KMS-11 (cell line): Measurements from ENCODE around the gene BTBD16.

Experiments used
- H2AFZ ChIP-seq: fragments of 200-600 bp; sonication (generic); 2 replicates; pipeline ENCODE4 v1.6.1; 2016; ENCODE audit warnings: antibody characterized with exemption, mixed run types, low read depth
- H3K27ac ChIP-seq: fragments of 200-600 bp; sonication (generic); 2 replicates; pipeline ENCODE4 v1.6.1; 2016; ENCODE audit warnings: mild to moderate bottlenecking, mixed run types
- H3K27me3 ChIP-seq: fragments of 200-600 bp; sonication (generic); 2 replicates; pipeline ENCODE4 v1.6.1; 2017; ENCODE audit warnings: mild to moderate bottlenecking, low read depth, mixed run types, moderate library complexity; ENCODE audit not compliant: insufficient read depth
- H3K36me3 ChIP-seq: fragments of 200-600 bp; sonication (generic); 2 replicates; pipeline ENCODE4 v1.6.1; 2017; ENCODE audit warnings: mild to moderate bottlenecking, mixed run types; ENCODE audit not compliant: insufficient read depth
- H3K4me1 ChIP-seq: fragments of 200-600 bp; sonication (generic); 2 replicates; pipeline ENCODE4 v1.6.1; 2016; ENCODE audit warnings: mild to moderate bottlenecking, low read depth, mixed run types; ENCODE audit not compliant: poor library complexity, severe bottlenecking
- H3K4me2 ChIP-seq: fragments of 200-600 bp; sonication (generic); 2 replicates; pipeline ENCODE4 v1.7.0; 2016; ENCODE audit warnings: mild to moderate bottlenecking, mixed run types
- H3K4me3 ChIP-seq: fragments of 200-600 bp; sonication (generic); IDR thresholded peaks from 2 replicates; pipeline ENCODE4 v1.6.1; 2017; ENCODE audit warnings: low read depth, low read length, mixed read lengths; ENCODE audit not compliant: insufficient read depth
- H3K79me2 ChIP-seq: fragments of 200-600 bp; sonication (generic); 2 replicates; pipeline ENCODE4 v1.6.1; 2016; ENCODE audit warnings: low read depth, mixed run types; ENCODE audit not compliant: insufficient read depth
- H3K9ac ChIP-seq: fragments of 200-600 bp; sonication (generic); 2 replicates; pipeline ENCODE4 v1.6.1; 2016; ENCODE audit warnings: mild to moderate bottlenecking, mixed run types
- H4K20me1 ChIP-seq: fragments of 200-600 bp; sonication (generic); 2 replicates; pipeline ENCODE4 v1.6.1; 2016; ENCODE audit warnings: mild to moderate bottlenecking, mixed run types; ENCODE audit not compliant: insufficient read depth
- CTCF ChIP-seq: fragments of 200-600 bp; sonication (generic); conservative IDR thresholded peaks from 2 replicates; pipeline ENCODE4 v1.6.1; 2017; ENCODE audit warnings: low read depth, mild to moderate bottlenecking, antibody characterized with exemption, low read length, moderate library complexity, mixed read lengths

BTBD16 gene

DNA sequence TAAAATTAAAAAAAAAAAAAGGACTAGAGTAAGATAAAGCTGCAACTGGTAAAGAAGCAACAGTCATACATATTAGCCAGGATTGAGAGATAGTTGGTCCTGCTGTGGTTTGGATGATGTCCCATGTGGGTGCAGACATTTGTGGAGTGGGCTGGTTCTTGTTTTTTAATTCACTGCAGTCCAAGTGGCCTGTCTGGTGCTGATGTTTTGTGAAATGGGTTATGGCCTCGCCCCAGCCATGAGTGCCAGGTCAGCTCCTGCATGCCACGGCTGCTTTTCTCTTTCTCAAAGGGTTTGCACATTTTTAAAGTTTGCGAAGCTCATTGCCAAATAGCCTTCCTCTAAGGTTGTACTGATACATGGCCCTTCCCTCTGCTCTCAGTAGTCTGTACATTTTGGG, 14.1 kb upstream of the BTBD16 start:
- peaks cover 10% of the 10 kb centered on the region for H3K4me1 ChIP-seq
- TF ChIP-seq CTCF = no peak
- H3K4me2 ChIP-seq = no peak overlapping the region
- no peak overlapping the region for H3K4me3 ChIP-seq
- no peaks in the 10 kb centered on the region for H4K20me1 ChIP-seq
- H3K36me3 ChIP-seq = no peaks in the 10 kb centered on the region
- no peak overlapping the region for H3K9ac ChIP-seq
- no peak overlapping the region for H2AFZ ChIP-seq
- no peak overlapping the region for H3K27ac ChIP-seq
- H3K79me2 ChIP-seq = no peaks in the 10 kb centered on the region
- H3K27me3 ChIP-seq = no peaks in the 10 kb centered on the region

DNA sequence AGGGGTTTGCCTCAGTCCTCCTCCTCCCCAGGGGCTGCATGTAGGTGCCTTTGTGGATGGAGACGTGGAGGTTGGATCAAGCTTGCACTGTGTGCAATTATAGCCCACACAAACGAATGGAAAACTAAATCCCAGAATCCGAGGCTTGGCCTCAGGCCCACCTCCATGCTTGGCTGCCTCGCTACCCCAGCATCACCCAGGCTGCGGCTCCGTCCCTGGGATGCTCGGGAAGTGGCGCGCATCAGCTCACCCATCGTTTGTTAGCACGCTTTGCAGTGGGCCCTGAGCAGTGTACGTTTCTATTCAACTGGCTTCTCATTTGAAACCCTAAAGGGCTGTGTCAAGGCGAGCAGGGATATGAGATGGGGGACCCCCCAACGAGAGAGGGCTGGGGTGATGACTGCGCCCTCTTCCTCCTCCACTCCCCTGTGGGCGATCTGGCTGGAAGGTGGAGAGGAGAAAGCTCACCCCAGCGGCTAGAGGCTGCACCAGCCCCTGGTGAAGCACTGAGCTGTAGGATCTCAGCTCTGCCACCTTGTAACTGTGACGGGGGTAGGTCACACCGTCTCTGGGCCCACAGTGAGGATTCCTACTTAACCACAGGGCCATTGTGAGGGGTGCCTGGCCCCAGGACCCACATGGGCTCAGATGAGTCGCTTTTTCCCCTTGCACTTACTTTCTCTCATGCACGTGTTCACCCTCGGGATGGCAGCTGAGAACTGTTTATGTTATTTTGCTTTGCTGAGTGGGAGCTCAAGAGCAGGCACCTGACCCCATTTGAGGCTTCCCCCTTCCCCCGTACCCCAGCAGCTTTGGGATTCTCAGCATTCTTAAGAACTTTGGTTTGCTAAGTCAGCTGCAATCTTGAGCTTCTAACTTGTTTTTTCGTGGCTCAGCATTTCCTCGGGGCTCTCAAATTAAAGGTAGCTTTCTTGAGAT, 12.7 kb upstream of the BTBD16 start:
- peaks cover 10% of the 10 kb centered on the region for H3K4me1 ChIP-seq
- no peak overlapping the region for H3K9ac ChIP-seq
- no peak overlapping the region; the same call in 1 of the 2 replicates for H3K27ac ChIP-seq

DNA sequence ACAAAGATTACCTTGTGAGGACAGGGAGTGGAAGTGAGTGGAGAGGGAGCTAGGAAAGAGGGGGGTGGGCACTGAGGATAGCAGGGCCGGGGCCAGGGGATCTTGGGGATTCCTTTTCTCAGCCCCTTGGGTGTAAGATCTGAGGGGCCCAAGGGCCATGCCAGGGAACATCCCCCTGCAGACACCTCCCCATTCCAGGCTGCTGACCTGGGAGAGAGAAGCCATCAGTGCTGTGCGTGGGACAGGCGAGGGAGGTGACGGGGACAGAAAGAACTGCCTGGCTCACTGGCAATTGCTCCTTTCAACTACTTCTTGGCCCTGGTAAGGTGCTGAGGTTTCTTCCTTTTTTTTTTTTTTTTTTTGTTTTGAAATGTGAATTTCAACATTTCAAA, 12.0 kb upstream of the BTBD16 start:
- Histone ChIP-seq H4K20me1 (no peaks in the 10 kb centered on the region), H3K27me3 (no peaks in the 10 kb centered on the region), H3K36me3 (no peaks in the 10 kb centered on the region), H3K4me3 (no peak overlapping the region), H2AFZ (peak overlapping the region; percentile 22; the same call in 1 of the 2 replicates), H3K9ac (no peak overlapping the region), H3K27ac (no peak overlapping the region; the same call in 1 of the 2 replicates), H3K4me1 (peaks cover 10% of the 10 kb centered on the region), H3K4me2 (peak overlapping the region; percentile 27; the same call in 1 of the 2 replicates), H3K79me2 (no peaks in the 10 kb centered on the region)
- TF ChIP-seq CTCF = no peak

More for the DNA sequence above, 12.7 kb upstream of the BTBD16 start:
- Histone ChIP-seq H3K4me3 (no peak overlapping the region), H3K36me3 (no peaks in the 10 kb centered on the region), H3K79me2 (no peaks in the 10 kb centered on the region), H4K20me1 (no peaks in the 10 kb centered on the region), H3K27me3 (no peaks in the 10 kb centered on the region), H2AFZ (peak overlapping the region; percentile 22; the same call in 1 of the 2 replicates), H3K4me2 (peak overlapping the region; percentile 27; the same call in 1 of the 2 replicates)
- no peak for TF ChIP-seq CTCF

- Histone ChIP-seq H3K36me3 (no peaks in the 10 kb centered on the region), H3K27ac (no peak overlapping the region), H3K27me3 (no peaks in the 10 kb centered on the region), H3K9ac (no peak overlapping the region), H4K20me1 (no peaks in the 10 kb centered on the region), H3K79me2 (no peaks in the 10 kb centered on the region), H2AFZ (no peak overlapping the region), H3K4me1 (peaks cover 10% of the 10 kb centered on the region), H3K4me2 (no peak overlapping the region), H3K4me3 (no peak overlapping the region)
- no peak for TF ChIP-seq CTCF
Observed at GRCh38 chr10:122261584-122261983, 9.5 kb upstream of the BTBD16 start.
